ENCODE measurements around the gene NFYB. TPM values are rescaled to one million over a fixed set of nuclear protein-coding genes. Genes with fewer than 3 reads are reported as not detected.

NFYB gene
- total and polyA plus RNA-seq, 7 donors, result 15.3 to 91.3 (median 75.2) TPM

- Histone ChIP-seq H3K27ac (peak overlapping the region; percentile 92 to 96 (median 94)), H3K4me3 (peak overlapping the region; percentile 29 to 50 (median 48)), H3K9me3 (no peaks in the 10 kb centered on the region), H3K4me1 (peaks cover 2 to 44% (median 42%) of the 10 kb centered on the region in 4 donors), H3K27me3 (no peaks in the 10 kb centered on the region), H3K36me3 (peaks cover 0 to 5% (median 0%) of the 10 kb centered on the region in 4 donors)
- intact Hi-C loops (cut with DNase I), result loop anchor here (5.0 kb wide), 1 partner anchor 149 kb away; no protein-coding TSS in a partner anchor
- TF ChIP-seq EP300 (IDR thresholded peaks at IDR 0.05), result no peak
- TF ChIP-seq POLR2AphosphoS5 (IDR thresholded peaks at IDR 0.05), result no peak
- no peak for TF ChIP-seq POLR2A (IDR thresholded peaks at IDR 0.05)
- no peak for TF ChIP-seq CTCF (IDR thresholded peaks at IDR 0.05)
- peak; percentile 71 for DNase-seq
- WGBS, 2 donors, result 78 to 90% methylated on average over 7 of the region's 7 CpGs
These were observed 765 bp upstream of the NFYB start for GRCh38 chr12:104138797-104139152.

- peak; percentile 78 for DNase-seq
- Histone ChIP-seq H3K9me3 (no peaks in the 10 kb centered on the region), H3K27me3 (no peaks in the 10 kb centered on the region), H3K36me3 (peaks cover 0 to 20% (median 2%) of the 10 kb centered on the region in 4 donors), H3K4me1 (peaks cover 2 to 58% (median 52%) of the 10 kb centered on the region in 4 donors), H3K4me3 (peak overlapping the region; percentile 74 to 85 (median 84)), H3K27ac (peak overlapping the region; percentile 95 to 98 (median 98))
- 1% methylated on average over 78 of the region's 78 CpGs for WGBS, 2 donors
- intact Hi-C loops (cut with DNase I), result loop anchor here (2.0 to 5.0 kb wide), 2 partner anchors 40 to 150 kb away; no protein-coding TSS in a partner anchor
- TF ChIP-seq POLR2A (IDR thresholded peaks at IDR 0.05), result no peak
- TF ChIP-seq POLR2AphosphoS5 (IDR thresholded peaks at IDR 0.05), result peak in 2 of 4 donors; percentile 7 to 31
- TF ChIP-seq CTCF (IDR thresholded peaks at IDR 0.05), result no peak
These were observed 759 bp downstream of the NFYB start for GRCh38 chr12:104137001-104137901.

- H3K4me3 ChIP-seq, result peak overlapping the region; percentile 74 to 85 (median 84)
- peaks cover 0 to 22% (median 2%) of the 10 kb centered on the region in 4 donors for H3K36me3 ChIP-seq
- peaks cover 2 to 65% (median 59%) of the 10 kb centered on the region in 4 donors for H3K4me1 ChIP-seq
- no peaks in the 10 kb centered on the region for H3K9me3 ChIP-seq
- peak overlapping the region; percentile 95 to 98 (median 98) for H3K27ac ChIP-seq
- H3K27me3 ChIP-seq, result no peaks in the 10 kb centered on the region
- DNase-seq, result no peak
- TF ChIP-seq EP300 (IDR thresholded peaks at IDR 0.05) (no peak), CTCF (IDR thresholded peaks at IDR 0.05) (no peak), POLR2AphosphoS5 (IDR thresholded peaks at IDR 0.05) (no peak), POLR2A (IDR thresholded peaks at IDR 0.05) (no peak)
- intact Hi-C loops (cut with DNase I), result loop anchor here (2.0 to 5.0 kb wide), 2 partner anchors 40 to 151 kb away; no protein-coding TSS in a partner anchor
These were observed 1.4 kb downstream of the NFYB start for GRCh38 chr12:104136577-104136976.

GRCh38 chr12:104134882-104135281 is 3.1 kb downstream of the NFYB start:
- Histone ChIP-seq H3K4me3 (no peak overlapping the region), H3K9me3 (no peaks in the 10 kb centered on the region), H3K27me3 (no peaks in the 10 kb centered on the region), H3K36me3 (peaks cover 0 to 22% (median 2%) of the 10 kb centered on the region in 4 donors), H3K27ac (peak overlapping the region in 2 of 4 donors; percentile 6 to 20), H3K4me1 (peaks cover 2 to 82% (median 75%) of the 10 kb centered on the region in 4 donors)
- DNase-seq, result no peak
- intact Hi-C loops (cut with DNase I), result loop anchor here (5.0 kb wide), 1 partner anchor 152 kb away; no protein-coding TSS in a partner anchor
- WGBS, 2 donors, result 96 to 97% methylated on average over 1 of the region's 1 CpG
- TF ChIP-seq POLR2AphosphoS5 (IDR thresholded peaks at IDR 0.05) (no peak), EP300 (IDR thresholded peaks at IDR 0.05) (no peak), POLR2A (IDR thresholded peaks at IDR 0.05) (no peak), CTCF (IDR thresholded peaks at IDR 0.05) (no peak)

All from sigmoid colon (tissue), 7 donors.